Body of pancreas (tissue), 4 donors: ENCODE results near the gene SLC35E1. TPM values are rescaled to one million over a fixed set of nuclear protein-coding genes. Genes with fewer than 3 reads are reported as not detected.

ENCODE experiments used
- ATAC-seq: fragments of 150-250 bp; one replicate; pipeline ENCODE4 v1.9.1; 2016
- DNase-seq, 4 donors: peaks; one replicate each; pipeline ENCODE4 v3.0.0-alpha.2; 2019
- H3K27ac ChIP-seq, 4 donors: fragments of 200-600 bp; sonication (generic); 1 replicate in 3 of 4; 2 replicates in 1 of 4; pipeline versions ENCODE4 v1.5.1 to v1.6.1; 2016 to 2019; ENCODE audit warnings: mild to moderate bottlenecking in 1 of 4, mixed read lengths in 1 of 4, moderate library complexity in 1 of 4
- H3K27me3 ChIP-seq, 2 donors: fragments of 200-600 bp; sonication (generic); one replicate each; pipeline ENCODE4 v1.6.0; 2016; ENCODE audit warnings: mild to moderate bottlenecking in 1 of 2
- H3K36me3 ChIP-seq, 2 donors: fragments of 200-600 bp; sonication (generic); replicated peaks in 1 of 2; 2 replicates each; pipeline ENCODE4 v1.5.1; 2016; ENCODE audit warnings: low read depth in 2 of 2; ENCODE audit not compliant: insufficient read depth in 1 of 2
- H3K4me1 ChIP-seq: fragments of 200-600 bp; sonication (generic); one replicate; pipeline ENCODE4 v1.6.0; 2016
- H3K4me3 ChIP-seq, 2 donors: fragments of 200-600 bp; sonication (generic); 1 replicate in 1 of 2; 2 replicates in 1 of 2; pipeline ENCODE4 v1.5.1; 2016 to 2019
- H3K9me3 ChIP-seq, 3 donors: fragments of 200-600 bp; sonication (generic); 1 replicate in 2 of 3; 2 replicates in 1 of 3; pipeline ENCODE4 v1.5.1; 2016
- CTCF ChIP-seq, 7 experiments: fragments of 450-650 bp in 4 of 7; fragments of 200-600 bp in 3 of 7; sonication (generic) in 3 of 7; IDR thresholded peaks; one replicate each; pipeline ENCODE4 v1.5.1; 2016 to 2019; ENCODE audit warnings: antibody characterized with exemption in 7 of 7
- POLR2A ChIP-seq, 3 donors: fragments of 450-650 bp; IDR thresholded peaks; one replicate each; pipeline ENCODE4 v1.6.1; 2016; ENCODE audit warnings: antibody characterized with exemption in 3 of 3, mild to moderate bottlenecking in 2 of 3
- WGBS, 2 donors: methylation state at CpG; one replicate each; pipeline ENCODE4 v1.1.5; 2017; 5-methylcytosine and 5-hydroxymethylcytosine counted together
- intact Hi-C: fragments of 100-400 bp; cut with DNase I; formaldehyde crosslinking; loops from one replicate; pipeline ENCODE4 v1.15.1; 2023
- total RNA-seq, 2 donors: library from RNA; depleted of rRNA; stranded (reverse); fragments of >200 nt; gene quantifications; one replicate each; pipeline ENCODE4 v1.1.0, GENCODE V29; 2016

The SLC35E1 gene
- total RNA-seq, 2 donors from 2014 or later, result 27.0 to 66.3 TPM

DNA sequence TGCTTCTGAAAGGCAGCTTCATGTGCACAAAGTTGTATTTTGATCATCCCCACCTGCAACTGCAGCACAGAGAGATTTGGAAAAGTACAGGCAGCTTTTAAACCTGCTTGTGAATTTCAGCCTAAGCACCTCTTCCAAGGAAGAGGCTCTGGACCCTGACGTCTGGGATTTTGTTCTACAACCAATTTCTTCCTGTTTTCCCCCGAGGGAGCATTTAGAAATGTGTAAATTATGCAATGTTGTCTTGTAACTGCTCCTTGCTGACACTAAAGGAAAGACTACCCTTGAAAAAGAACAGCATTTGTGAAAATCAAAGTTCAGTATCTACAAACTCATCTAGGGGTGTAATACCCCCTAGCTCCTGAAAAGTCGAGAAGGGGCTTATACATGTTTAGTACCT lies 40.4 kb upstream of the SLC35E1 start:
- no peaks in the 10 kb centered on the region for H3K9me3 ChIP-seq
- DNase-seq (no peak), ATAC-seq (no peak)
- H3K27me3 ChIP-seq, result no peaks in the 10 kb centered on the region
- peaks cover 61% of the 10 kb centered on the region for H3K4me1 ChIP-seq
- WGBS, 2 donors, result 37 to 42% methylated on average over 3 of the region's 3 CpGs
- no peak for TF ChIP-seq CTCF (IDR thresholded peaks at IDR 0.05)
- no peak for TF ChIP-seq POLR2A (IDR thresholded peaks at IDR 0.05)
- H3K27ac ChIP-seq, result peak overlapping the region; percentile 28 to 57 (median 47)
- no peaks in the 10 kb centered on the region for H3K36me3 ChIP-seq
- H3K4me3 ChIP-seq, result no peak overlapping the region
- intact Hi-C loops, result no loop called here

DNA sequence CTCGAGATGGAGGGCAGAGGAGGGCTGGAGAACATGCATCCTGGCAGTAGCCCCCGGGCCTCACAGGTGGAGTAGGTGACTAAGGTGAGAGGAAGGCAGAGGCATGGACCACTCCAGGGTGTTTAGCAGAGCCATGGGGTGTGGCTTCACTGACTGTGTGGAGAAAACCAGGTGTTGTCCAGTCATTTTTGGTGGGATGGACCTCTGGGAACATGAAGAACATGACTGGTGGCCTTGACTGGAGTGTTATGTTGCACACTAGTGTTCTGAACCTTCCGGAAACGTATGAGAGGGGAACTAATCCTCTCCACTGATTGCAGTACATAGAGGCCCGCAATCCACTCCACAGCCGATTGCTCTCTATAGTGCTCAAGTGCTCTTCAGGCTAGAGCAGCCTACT lies 38.9 kb upstream of the SLC35E1 start:
- DNase-seq (no peak), ATAC-seq (no peak)
- H3K4me3 ChIP-seq, result no peak overlapping the region
- TF ChIP-seq CTCF (IDR thresholded peaks at IDR 0.05), result no peak
- no peak for TF ChIP-seq POLR2A (IDR thresholded peaks at IDR 0.05)
- H3K27ac ChIP-seq, result peak overlapping the region in 1 of 4 donors; percentile 52
- WGBS, 2 donors, result 87 to 88% methylated on average over 6 of the region's 6 CpGs
- no peaks in the 10 kb centered on the region for H3K9me3 ChIP-seq
- no peaks in the 10 kb centered on the region for H3K27me3 ChIP-seq
- intact Hi-C loops, result no loop called here
- peaks cover 68% of the 10 kb centered on the region for H3K4me1 ChIP-seq
- H3K36me3 ChIP-seq, result no peaks in the 10 kb centered on the region

DNA sequence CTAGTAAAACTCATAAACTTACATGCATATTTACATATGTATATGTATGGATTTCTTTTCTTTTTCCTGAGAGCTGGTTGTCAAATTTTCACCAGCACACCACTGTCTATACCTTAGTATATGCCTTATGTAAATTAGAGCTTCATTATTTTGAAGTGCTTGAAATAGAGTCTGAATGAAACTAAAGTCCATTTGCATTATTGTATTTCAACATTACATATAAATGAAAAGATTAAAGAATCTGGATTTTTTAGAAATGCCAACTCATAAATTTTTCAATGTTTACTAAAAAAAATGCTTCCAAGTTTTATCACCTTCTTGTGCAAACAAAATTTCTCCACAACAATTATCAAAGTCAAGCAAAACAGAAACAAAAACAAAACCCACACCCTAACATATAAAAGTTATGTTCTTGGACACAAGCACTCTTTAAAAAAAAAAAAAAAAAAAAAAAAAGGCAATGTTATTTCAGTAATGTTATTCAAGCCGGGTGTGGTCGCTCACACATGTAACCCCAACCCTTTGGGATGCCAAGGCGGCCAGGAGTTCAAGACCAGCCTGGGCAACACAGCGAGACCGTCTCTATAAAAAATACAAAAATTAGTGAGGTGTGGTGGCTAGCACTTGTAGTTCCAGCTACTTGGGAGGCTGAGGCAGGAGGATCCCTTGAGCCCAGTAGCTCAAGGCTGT lies 37.4 kb upstream of the SLC35E1 start:
- TF ChIP-seq CTCF (IDR thresholded peaks at IDR 0.05) (no peak), POLR2A (IDR thresholded peaks at IDR 0.05) (no peak)
- intact Hi-C loops, result no loop called here
- no peaks in the 10 kb centered on the region for H3K9me3 ChIP-seq
- H3K36me3 ChIP-seq, result no peaks in the 10 kb centered on the region
- H3K4me3 ChIP-seq, result no peak overlapping the region
- peak overlapping the region in 1 of 4 donors; percentile 80 for H3K27ac ChIP-seq
- H3K27me3 ChIP-seq, result no peaks in the 10 kb centered on the region
- DNase-seq (no peak), ATAC-seq (no peak)
- peaks cover 70% of the 10 kb centered on the region for H3K4me1 ChIP-seq
- 83% methylated on average over 5 of the region's 5 CpGs for WGBS, 2 donors

DNA sequence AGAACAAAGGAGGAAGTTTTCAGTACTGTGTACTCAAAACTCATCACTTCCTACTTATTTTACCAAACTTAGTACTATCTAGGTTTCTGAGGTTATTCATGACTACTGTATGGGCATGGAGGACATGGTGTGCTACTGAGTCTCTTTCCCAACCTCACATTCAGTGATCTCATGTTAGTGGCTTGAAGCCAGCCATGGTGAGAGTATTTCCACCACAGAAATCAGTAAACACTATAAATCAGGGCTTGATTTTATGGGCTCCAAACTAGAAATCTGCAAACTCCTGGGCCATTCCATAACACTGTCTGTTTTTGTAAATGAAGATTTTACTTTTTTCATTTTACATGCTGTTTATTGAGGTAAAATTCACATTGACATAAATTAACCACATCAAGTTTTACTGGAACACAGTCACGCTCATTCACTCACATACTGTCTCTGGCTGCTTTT lies 36.1 kb upstream of the SLC35E1 start:
- no peaks in the 10 kb centered on the region for H3K36me3 ChIP-seq
- peak; percentile 80 for ATAC-seq
- no peak overlapping the region for H3K4me3 ChIP-seq
- H3K4me1 ChIP-seq, result peaks cover 65% of the 10 kb centered on the region
- no peak for TF ChIP-seq POLR2A (IDR thresholded peaks at IDR 0.05)
- TF ChIP-seq CTCF (IDR thresholded peaks at IDR 0.05), result no peak
- peak; percentile 61 to 86 (median 73) for DNase-seq
- intact Hi-C loops, result no loop called here
- 92 to 100% methylated on average over 1 of the region's 1 CpG for WGBS, 2 donors
- H3K27me3 ChIP-seq, result no peaks in the 10 kb centered on the region
- peak overlapping the region; percentile 76 to 92 (median 80) for H3K27ac ChIP-seq
- no peaks in the 10 kb centered on the region for H3K9me3 ChIP-seq

GRCh38 chr19:16607819-16608218 lies 35.6 kb upstream of the SLC35E1 start:
- peak in 1 of 4 donors; percentile 28 for DNase-seq
- Histone ChIP-seq H3K4me1 (peaks cover 65% of the 10 kb centered on the region), H3K27me3 (no peaks in the 10 kb centered on the region), H3K4me3 (no peak overlapping the region), H3K36me3 (no peaks in the 10 kb centered on the region), H3K9me3 (no peaks in the 10 kb centered on the region), H3K27ac (peak overlapping the region; percentile 76 to 92 (median 80))
- TF ChIP-seq CTCF (IDR thresholded peaks at IDR 0.05), result no peak
- no peak for TF ChIP-seq POLR2A (IDR thresholded peaks at IDR 0.05)
- WGBS, 2 donors, result 61 to 79% methylated on average over 4 to 12 of the region's 12 CpGs
- no peak for ATAC-seq
- intact Hi-C loops, result no loop called here
